ENCODE measurements around the gene EIF3I. TPM values are rescaled to one million over a fixed set of nuclear protein-coding genes. Genes with fewer than 3 reads are reported as not detected.

Gene EIF3I
- total and polyA plus RNA-seq, 2 donors from 2014 or later, result 132 to 178 TPM

GRCh38 chr1:32187850-32188249 lies 34.4 kb upstream of the EIF3I start:
- H3K4me3 ChIP-seq (ENCODE audit: low read length in 3 of 3), result no peak overlapping the region
- peaks cover 0 to 2% (median 0%) of the 10 kb centered on the region in 3 donors for H3K4me1 ChIP-seq (ENCODE audit: control insufficient read depth in 2 of 3, insufficient read depth in 2 of 3, low read depth in 1 of 3, low read length in 3 of 3)
- FAIRE-seq, result no peak
- no peak for TF ChIP-seq CTCF (IDR thresholded peaks at IDR 0.05; ENCODE audit: borderline replicate concordance, extremely low read depth, insufficient read depth)
- intact Hi-C loops (cut with DNase I), result no loop called here
- H3K9me3 ChIP-seq (ENCODE audit: control insufficient read depth in 2 of 3, insufficient read depth in 1 of 3, low read length in 3 of 3), result no peaks in the 10 kb centered on the region
- H3K9ac ChIP-seq (ENCODE audit: low read length in 3 of 3), result no peak overlapping the region
- no peak overlapping the region for H3K27ac ChIP-seq (ENCODE audit: low read depth in 2 of 2, low read length in 2 of 2)
- H3K27me3 ChIP-seq (ENCODE audit: control insufficient read depth, insufficient read depth, low read length), result no peaks in the 10 kb centered on the region
- H3K36me3 ChIP-seq (ENCODE audit: control insufficient read depth in 2 of 3, insufficient read depth in 3 of 3, low read length in 3 of 3), result peaks cover 11 to 71% (median 54%) of the 10 kb centered on the region in 3 donors
- DNase-seq, result no peak

GRCh38 chr1:32192220-32192948 lies 29.8 kb upstream of the EIF3I start:
- Histone ChIP-seq H3K9ac (ENCODE audit: low read length in 3 of 3) (no peak overlapping the region), H3K4me3 (ENCODE audit: low read length in 3 of 3) (no peak overlapping the region), H3K9me3 (ENCODE audit: control insufficient read depth in 2 of 3, insufficient read depth in 1 of 3, low read length in 3 of 3) (no peaks in the 10 kb centered on the region), H3K36me3 (ENCODE audit: control insufficient read depth in 2 of 3, insufficient read depth in 3 of 3, low read length in 3 of 3) (peaks cover 14 to 88% (median 63%) of the 10 kb centered on the region in 3 donors), H3K4me1 (ENCODE audit: control insufficient read depth in 2 of 3, insufficient read depth in 2 of 3, low read depth in 1 of 3, low read length in 3 of 3) (peaks cover 0 to 2% (median 0%) of the 10 kb centered on the region in 3 donors), H3K27me3 (ENCODE audit: control insufficient read depth, insufficient read depth, low read length) (no peaks in the 10 kb centered on the region), H3K27ac (ENCODE audit: low read depth in 2 of 2, low read length in 2 of 2) (no peak overlapping the region)
- FAIRE-seq (no peak), DNase-seq (no peak)
- intact Hi-C loops (cut with DNase I), result no loop called here
- TF ChIP-seq CTCF (IDR thresholded peaks at IDR 0.05; ENCODE audit: borderline replicate concordance, extremely low read depth, insufficient read depth), result no peak

GRCh38 chr1:32194984-32195383 lies 27.2 kb upstream of the EIF3I start:
- H3K9ac ChIP-seq (ENCODE audit: low read length in 3 of 3), result no peak overlapping the region
- H3K4me1 ChIP-seq (ENCODE audit: control insufficient read depth in 2 of 3, insufficient read depth in 2 of 3, low read depth in 1 of 3, low read length in 3 of 3), result peaks cover 2 to 5% (median 5%) of the 10 kb centered on the region in 3 donors
- DNase-seq (peak in 1 of 5 donors; percentile 37), FAIRE-seq (no peak)
- intact Hi-C loops (cut with DNase I), result no loop called here
- no peak overlapping the region for H3K27ac ChIP-seq (ENCODE audit: low read depth in 2 of 2, low read length in 2 of 2)
- no peaks in the 10 kb centered on the region for H3K27me3 ChIP-seq (ENCODE audit: control insufficient read depth, insufficient read depth, low read length)
- TF ChIP-seq CTCF (IDR thresholded peaks at IDR 0.05; ENCODE audit: borderline replicate concordance, extremely low read depth, insufficient read depth), result no peak
- H3K9me3 ChIP-seq (ENCODE audit: control insufficient read depth in 2 of 3, insufficient read depth in 1 of 3, low read length in 3 of 3), result no peaks in the 10 kb centered on the region
- H3K36me3 ChIP-seq (ENCODE audit: control insufficient read depth in 2 of 3, insufficient read depth in 3 of 3, low read length in 3 of 3), result peaks cover 8 to 65% (median 45%) of the 10 kb centered on the region in 3 donors
- H3K4me3 ChIP-seq (ENCODE audit: low read length in 3 of 3), result no peak overlapping the region

All from kidney (tissue), 14 donors.